ENCODE measurements around the gene METTL18.
"Not testable (repeated sequence)": the region's sequence is repeated elsewhere in the genome, so short reads cannot be mapped to it uniquely, and the experiment has no call there.

Gene METTL18

DNA sequence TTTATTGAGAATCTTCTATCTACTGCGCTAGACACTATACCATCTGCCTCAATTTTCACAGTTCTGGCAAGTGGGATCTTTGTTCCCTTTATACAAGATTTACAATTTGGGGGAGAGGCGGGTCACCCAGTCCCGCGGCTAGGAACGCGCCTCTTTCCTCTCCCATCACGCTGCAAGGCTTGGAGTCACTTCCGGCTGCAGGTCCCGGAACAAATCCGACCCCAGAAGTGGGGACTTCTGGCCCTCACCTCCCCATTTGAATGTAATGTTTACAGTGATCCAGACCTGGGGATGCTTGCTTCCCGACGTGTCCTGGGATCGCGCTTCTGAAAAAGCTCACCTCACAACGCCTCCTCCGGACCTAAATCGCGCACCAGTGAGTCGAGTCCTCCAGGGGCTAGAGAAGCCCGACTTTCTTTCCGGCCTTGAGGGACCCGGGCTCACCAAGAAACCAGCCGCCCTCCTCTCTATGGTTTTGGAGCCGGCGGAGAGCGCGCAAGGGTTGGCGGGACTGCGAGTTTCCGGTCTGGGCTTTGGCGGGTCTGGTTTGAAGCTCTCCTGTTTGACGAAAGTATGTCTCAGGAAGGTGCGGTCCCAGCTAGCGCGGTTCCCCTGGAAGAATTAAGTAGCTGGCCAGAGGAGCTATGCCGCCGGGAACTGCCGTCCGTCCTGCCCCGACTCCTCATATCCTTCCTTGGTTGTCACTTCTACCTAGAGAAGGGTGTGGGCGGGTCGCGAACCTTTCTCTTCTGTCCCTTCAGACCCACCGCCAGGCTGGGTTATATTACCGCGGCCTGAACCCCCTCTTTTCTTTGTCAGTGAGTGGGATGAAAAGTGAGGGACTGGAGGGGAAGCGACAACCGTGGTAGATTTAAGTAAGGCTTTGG is at the start of gene METTL18:
Gene METTL18 (minus strand): TSS at position 378 of the 887 bp plus-strand sequence. CDS start 1,212 bp downstream, outside the sequence.
- DNase-seq (ENCODE audit: low read depth) = peak; percentile 87

DNA sequence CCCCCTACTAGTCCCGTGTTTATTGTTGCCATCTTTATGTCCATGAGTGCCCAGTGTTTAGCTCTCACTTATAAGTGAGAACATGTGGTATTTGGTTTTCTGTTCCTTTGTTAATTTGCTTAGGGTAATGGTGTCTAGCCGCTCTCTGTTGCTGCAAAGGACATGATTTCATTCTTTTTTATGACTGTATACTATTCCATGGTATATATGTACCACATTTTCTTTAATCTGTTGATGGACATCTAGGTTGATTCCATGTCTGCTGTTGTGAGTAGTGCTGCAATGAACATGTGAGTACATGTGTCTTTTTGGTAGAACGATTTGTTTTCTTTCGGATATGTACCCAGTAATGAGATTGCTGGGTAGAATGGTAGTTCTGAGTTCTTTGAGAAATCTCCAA is 44.2 kb upstream of the METTL18 start:
- DNase-seq (ENCODE audit: low read depth) = no peak

DNA sequence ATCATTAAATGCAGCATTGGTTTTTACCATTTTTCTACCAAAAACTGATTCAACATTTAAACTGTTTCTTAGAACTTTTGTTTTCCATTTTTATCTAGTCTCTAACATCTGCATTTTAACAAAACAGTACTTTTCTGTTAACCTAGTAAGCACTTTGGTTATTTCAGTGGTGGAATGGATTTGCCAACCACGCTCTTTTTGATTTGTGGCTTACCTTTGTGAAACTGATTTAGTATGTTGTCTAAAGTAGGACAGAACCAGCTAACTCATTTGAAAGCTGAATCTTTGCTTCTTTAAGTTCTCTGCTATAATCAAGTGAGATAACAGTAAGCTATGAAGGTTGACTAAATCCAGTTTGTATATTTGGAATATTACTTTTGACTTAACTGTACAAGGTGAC is 41.5 kb upstream of the METTL18 start:
- no peak for DNase-seq (ENCODE audit: low read depth)

DNA sequence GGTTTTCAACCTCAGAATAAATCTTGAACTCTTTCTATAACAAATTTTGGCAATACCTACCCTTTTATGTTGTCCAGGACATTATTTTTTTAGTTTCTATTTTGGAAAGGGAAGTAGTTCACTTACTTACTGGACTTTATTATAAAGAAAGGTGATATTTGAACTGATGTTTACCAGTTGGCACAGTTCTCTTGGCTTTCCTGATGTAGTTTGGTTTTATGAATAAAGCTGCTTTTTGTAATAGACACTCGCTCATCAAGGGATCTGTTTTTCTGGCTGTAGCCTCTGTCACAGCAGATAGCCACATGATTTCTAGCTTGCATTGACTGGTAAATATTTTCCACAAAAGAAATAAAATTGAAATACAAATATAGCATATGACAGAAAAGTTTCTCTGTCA is 40.9 kb upstream of the METTL18 start:
- no peak for DNase-seq (ENCODE audit: low read depth)

DNA sequence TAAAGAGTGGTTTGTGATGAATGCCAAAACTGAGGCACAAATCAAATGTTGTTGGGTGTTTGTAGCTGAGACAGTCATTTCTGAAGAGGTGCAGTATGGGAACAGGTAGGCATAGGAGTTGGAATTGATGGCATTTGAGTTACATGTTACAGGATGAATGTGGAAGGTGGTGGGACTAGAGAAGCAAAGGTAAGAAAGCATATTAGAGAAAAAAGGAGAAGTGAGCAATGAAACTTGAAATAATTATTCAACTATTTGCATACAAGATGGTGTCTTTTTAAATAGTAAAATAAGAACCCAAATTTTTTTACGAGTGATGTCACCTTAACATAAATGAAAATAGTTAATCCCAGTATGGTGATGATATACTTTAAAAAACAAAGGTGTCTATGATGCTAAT is 40.2 kb upstream of the METTL18 start:
- DNase-seq (ENCODE audit: low read depth) = no peak

DNA sequence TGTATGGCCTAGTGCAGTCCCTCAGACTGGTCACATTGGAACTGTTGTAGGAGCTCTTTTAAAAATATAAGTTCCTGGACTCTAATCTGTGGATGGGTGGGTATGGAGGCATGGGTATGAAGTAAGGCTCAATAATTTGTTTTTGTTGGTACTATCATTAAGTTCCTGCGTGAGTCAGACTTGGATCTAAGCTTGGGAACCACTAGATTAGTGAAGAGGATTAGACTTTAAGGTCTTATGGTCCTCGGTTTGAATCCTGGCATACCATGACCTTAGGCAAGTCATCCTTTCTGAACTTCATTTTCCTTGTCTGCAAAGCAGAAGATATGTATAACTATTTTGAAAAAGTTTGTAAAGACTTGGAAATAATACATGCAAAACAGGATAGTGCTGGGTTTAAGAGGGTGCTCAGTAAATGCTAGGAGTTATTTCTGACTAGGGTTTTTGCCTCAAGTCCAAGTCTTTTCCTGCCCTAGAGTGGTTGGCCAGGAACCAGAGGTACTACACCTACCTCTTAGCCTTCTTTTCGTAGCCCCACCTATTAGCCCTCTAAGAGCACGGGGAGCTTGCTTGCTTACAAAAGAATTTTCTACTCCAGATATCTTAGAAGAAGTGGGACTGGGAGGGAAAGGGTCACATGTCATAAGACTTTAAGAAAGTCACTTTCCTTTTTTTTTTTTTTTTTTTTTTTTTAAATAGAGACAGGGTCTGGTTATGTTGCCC is 38.6 kb upstream of the METTL18 start:
- DNase-seq (ENCODE audit: low read depth) = no peak

- DNase-seq (ENCODE audit: low read depth) = no peak
Measured at GRCh38 chr1:169829671-169830070, 35.0 kb upstream of the METTL18 start.

DNA sequence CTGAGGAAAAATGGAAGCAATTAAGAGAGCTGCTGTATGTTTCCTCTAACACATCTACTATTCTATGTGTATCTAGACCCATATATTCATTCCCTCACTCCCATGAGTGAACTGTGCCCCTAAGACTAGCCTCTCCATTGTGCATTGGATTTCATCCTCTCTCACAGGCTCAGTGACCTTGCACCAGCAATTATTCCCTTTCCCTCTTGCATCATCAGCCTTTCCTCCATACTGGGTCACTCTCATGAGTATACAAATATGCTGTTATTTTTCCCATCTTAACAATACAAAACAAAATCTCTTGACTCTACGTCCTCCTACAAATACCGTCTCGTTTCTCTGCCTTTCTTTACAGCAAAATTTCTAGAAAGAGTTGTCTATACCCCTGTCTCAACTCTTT is 29.4 kb upstream of the METTL18 start:
- DNase-seq (ENCODE audit: low read depth) = no peak

- no peak for DNase-seq (ENCODE audit: low read depth)
Measured at GRCh38 chr1:169821500-169821899, 26.8 kb upstream of the METTL18 start.

DNA sequence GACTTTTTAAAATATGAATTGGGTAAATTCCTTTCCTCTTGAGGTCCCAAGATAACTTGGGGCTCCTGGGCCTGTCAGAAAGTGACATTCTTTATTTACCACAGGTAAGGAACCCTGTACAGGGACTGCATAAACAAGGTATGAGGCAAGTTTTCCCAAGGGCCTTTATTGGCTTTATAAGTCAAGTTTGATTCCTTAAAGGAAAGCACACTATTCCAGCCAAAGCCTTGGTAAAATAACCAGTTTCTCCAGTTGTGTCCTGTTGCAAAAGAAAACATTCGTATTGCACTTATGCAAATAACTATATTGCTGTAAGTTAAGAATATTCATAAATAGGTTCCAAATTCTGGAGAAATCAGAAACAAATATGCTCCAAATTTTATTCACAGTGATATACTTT is 21.9 kb upstream of the METTL18 start:
- no peak for DNase-seq (ENCODE audit: low read depth)

DNA sequence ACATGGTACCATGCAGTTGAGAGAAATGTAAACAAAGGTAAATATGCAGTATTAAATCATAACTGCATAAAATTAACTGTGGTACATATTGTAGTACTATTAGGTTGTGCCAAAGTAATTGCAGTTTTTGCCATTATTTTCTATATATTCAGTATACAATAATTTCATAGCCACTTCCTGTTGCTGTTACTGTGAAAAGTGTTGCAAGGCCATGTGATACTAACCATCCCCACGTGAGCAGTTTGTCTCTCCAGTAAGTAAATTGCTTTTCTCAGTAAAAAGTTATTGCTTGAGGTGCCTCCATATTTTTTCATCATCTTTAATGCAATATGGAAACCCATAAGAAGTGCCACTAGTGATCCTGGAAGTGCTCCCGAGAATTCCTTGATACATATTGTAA is 19.6 kb upstream of the METTL18 start:
- no peak for DNase-seq (ENCODE audit: low read depth)

GRCh38 chr1:169812131-169812530 is 17.4 kb upstream of the METTL18 start:
- DNase-seq (ENCODE audit: low read depth) = no peak

DNA sequence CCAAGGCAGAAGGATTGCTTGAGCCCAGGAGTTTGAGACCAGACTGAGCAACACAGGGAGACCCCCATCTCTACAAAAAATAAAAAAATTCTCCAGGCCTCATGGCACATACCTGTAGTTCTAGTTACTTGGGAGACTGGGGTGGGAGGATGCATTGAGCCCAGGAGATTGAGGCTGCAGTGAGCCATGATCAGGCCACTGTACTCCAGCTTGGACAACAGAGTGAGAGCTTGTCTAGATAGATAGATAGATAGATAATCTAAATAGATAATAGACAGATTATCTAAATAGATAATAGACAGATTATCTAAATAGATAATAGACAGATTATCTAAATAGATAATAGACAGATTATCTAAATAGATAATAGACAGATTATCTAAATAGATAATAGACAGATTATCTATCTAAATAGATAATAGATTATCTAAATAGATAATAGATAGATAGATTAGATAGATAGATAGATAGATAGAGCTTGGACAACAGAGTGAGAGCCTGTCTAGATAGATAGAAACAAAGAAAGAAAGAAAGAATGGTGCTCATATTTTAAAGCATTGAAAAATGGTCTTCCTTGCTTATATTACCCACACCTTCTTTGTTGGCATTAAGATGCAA is 16.8 kb upstream of the METTL18 start:
- DNase-seq (ENCODE audit: low read depth) = not testable (repeated sequence)

- DNase-seq (ENCODE audit: low read depth) = no peak
Measured at GRCh38 chr1:169809370-169810095, 14.8 kb upstream of the METTL18 start.

GRCh38 chr1:169804941-169805340 is 10.2 kb upstream of the METTL18 start:
- no peak for DNase-seq (ENCODE audit: low read depth)

GRCh38 chr1:169802888-169803287 is 8.2 kb upstream of the METTL18 start:
- no peak for DNase-seq (ENCODE audit: low read depth)

DNA sequence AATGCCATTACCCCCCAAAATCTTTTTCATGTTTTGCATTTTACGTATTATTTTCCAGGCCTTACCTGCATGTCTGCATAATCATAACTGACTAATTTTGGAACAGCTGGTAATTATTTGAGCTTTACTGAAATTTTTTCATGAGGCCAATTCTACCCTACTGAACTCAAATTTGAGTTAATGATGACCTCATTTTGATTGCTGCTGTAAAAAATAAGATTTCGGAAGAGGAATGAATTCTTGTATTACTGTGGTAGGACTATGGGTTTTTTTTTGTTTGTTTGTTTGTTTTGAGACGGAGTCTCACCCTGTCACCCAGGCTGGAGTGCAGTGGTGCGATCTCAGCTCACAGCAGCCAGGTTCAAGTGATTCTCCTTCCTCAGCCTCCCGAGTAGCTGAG is 2.6 kb upstream of the METTL18 start:
- no peak for DNase-seq (ENCODE audit: low read depth)

DNA sequence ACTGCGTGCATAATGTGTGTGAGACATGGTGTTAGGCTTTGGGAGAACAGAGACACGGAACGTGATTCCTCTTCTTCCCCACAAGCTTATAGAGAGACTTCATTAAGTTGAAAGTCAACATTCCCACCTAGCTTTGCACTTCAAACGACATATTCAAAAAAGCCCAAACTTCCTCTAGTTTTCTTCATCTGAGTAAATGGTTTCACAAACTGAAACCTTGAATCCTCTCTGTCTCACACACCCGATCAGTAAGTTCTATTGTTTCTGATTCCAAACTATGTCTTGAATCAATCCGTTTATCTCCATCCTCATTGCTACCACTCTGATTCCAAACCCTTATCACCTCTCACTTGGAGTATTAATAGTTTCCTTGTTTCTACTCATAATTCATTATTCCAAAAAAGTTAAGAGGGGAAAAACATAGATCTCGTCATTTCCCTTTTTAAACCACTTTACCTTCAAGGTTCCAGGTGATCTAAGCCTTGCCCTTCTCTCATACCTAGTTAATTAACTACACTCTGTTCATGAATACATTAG is 1.6 kb upstream of the METTL18 start:
- no peak for DNase-seq (ENCODE audit: low read depth)

GRCh38 chr1:169795687-169796086 is 980 bp upstream of the METTL18 start:
- no peak for DNase-seq (ENCODE audit: low read depth)

- DNase-seq (ENCODE audit: low read depth) = no peak
Measured at GRCh38 chr1:169793730-169794129, 977 bp downstream of the METTL18 start.

DNA sequence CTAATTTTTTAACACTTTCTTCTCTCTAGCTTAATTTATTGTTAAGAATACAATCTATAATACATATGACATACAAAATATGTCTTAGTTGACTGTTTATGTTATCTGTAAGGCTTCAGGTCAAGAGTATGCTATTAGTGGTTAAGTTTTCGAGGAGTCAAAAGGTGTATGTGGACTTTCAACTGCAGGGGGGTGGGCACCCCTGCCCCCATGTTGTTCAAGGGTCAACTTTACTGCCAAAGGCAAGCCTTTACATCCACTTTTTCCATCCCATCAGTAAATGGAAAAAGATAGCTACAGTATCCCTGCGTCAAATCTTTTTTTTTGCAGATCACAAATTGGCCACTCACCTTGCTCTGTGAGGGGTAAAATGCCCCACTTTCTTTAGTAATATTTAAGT is 6.3 kb downstream of the METTL18 start:
- no peak for DNase-seq (ENCODE audit: low read depth)

DNA sequence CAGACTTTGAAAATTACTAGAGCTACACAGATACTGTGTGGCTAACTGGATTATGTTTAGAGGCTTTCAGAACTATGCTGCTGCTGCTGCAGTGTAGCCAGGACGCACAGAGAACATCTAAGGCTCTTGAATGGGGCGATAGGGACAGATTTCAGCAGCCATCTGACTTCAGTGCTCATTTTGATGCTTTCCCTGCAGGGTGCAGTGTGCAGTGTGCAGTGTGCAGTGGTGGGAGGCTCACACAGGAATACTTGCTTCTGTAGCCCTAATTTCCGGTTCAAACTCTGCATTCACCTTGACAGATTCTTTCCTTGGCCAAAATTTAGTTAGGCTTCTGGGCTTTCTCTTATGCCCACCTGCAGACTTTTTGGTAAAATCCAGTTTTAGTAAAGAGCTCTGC is 7.7 kb downstream of the METTL18 start:
- DNase-seq (ENCODE audit: low read depth) = no peak

Measured in activated T-cell treated with anti-CD3 and anti-CD28 coated beads for 48 hours (primary cell).